ENCODE measurements around the gene NELL2.

NELL2 gene

GRCh38 chr12:44663291-44663690, 212.8 kb downstream of the NELL2 start:
- TF ChIP-seq CTCF (conservative IDR thresholded peaks at IDR 0.05): no peak
- H3K27ac ChIP-seq: no peak overlapping the region

- TF ChIP-seq CTCF (conservative IDR thresholded peaks at IDR 0.05): no peak
- no peak overlapping the region for H3K27ac ChIP-seq
Observed at GRCh38 chr12:44655846-44656245, 220.3 kb downstream of the NELL2 start.

GRCh38 chr12:44654646-44655639, 221.2 kb downstream of the NELL2 start:
- no peak for TF ChIP-seq CTCF (conservative IDR thresholded peaks at IDR 0.05)
- no peak overlapping the region for H3K27ac ChIP-seq

- no peak for TF ChIP-seq CTCF (conservative IDR thresholded peaks at IDR 0.05)
- H3K27ac ChIP-seq: no peak overlapping the region
Observed at GRCh38 chr12:44653861-44654527, 222.1 kb downstream of the NELL2 start.

- TF ChIP-seq CTCF (conservative IDR thresholded peaks at IDR 0.05): no peak
- H3K27ac ChIP-seq: no peak overlapping the region
Observed at GRCh38 chr12:44649693-44650092, 226.4 kb downstream of the NELL2 start.

GRCh38 chr12:44647917-44648690, 228.0 kb downstream of the NELL2 start:
- H3K27ac ChIP-seq: no peak overlapping the region
- TF ChIP-seq CTCF (conservative IDR thresholded peaks at IDR 0.05): no peak

Measured in VCaP (cell line).